ENCODE data around the gene ABCA2. TPM values are rescaled to one million over a fixed set of nuclear protein-coding genes. Genes with fewer than 3 reads are reported as not detected.

The ABCA2 gene
- total and polyA plus RNA-seq, 2 donors = 11.1 to 30.8 TPM

- no peak for DNase-seq (ENCODE audit: extremely low spot score)
- Histone ChIP-seq H3K4me1 (ENCODE audit: insufficient read depth) (no peaks in the 10 kb centered on the region), H3K27ac (ENCODE audit: low read depth) (no peak overlapping the region), H3K36me3 (ENCODE audit: insufficient read depth) (peaks cover 2% of the 10 kb centered on the region), H3K4me3 (ENCODE audit: low read depth, low read length) (no peak overlapping the region)
- WGBS = 96% methylated on average over 21 of the region's 21 CpGs
Measured at GRCh38 chr9:137015976-137016375, 12.1 kb downstream of the ABCA2 start.

DNA sequence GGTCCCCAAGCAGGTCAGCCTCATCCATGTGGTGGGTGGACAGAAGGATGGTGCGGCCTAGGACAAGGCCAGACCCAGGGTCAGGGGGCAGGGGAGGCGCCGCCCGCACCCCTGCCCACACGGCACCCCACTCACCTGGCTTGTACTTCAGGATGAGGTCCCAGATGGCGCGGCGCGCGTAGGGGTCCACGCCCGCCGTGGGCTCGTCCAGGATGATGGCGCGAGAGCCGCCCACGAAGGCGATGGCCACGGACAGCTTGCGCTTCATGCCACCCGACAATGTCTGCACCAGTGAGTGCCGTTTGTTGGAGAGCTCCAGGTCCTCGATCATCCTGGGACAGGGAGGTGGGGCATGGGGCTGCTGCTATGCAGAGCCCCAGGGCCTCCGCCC is 12.5 kb downstream of the ABCA2 start:
- Histone ChIP-seq H3K4me1 (ENCODE audit: insufficient read depth) (no peaks in the 10 kb centered on the region), H3K27ac (ENCODE audit: low read depth) (no peak overlapping the region), H3K4me3 (ENCODE audit: low read depth, low read length) (no peak overlapping the region), H3K36me3 (ENCODE audit: insufficient read depth) (peaks cover 2% of the 10 kb centered on the region)
- WGBS = 96% methylated on average over 25 of the region's 25 CpGs
- no peak for DNase-seq (ENCODE audit: extremely low spot score)

GRCh38 chr9:137014776-137015539 is 13.1 kb downstream of the ABCA2 start:
- Histone ChIP-seq H3K4me1 (ENCODE audit: insufficient read depth) (no peaks in the 10 kb centered on the region), H3K27ac (ENCODE audit: low read depth) (no peak overlapping the region), H3K4me3 (ENCODE audit: low read depth, low read length) (no peak overlapping the region), H3K36me3 (ENCODE audit: insufficient read depth) (peaks cover 2% of the 10 kb centered on the region)
- WGBS = 95% methylated on average over 36 of the region's 36 CpGs
- no peak for DNase-seq (ENCODE audit: extremely low spot score)

DNA sequence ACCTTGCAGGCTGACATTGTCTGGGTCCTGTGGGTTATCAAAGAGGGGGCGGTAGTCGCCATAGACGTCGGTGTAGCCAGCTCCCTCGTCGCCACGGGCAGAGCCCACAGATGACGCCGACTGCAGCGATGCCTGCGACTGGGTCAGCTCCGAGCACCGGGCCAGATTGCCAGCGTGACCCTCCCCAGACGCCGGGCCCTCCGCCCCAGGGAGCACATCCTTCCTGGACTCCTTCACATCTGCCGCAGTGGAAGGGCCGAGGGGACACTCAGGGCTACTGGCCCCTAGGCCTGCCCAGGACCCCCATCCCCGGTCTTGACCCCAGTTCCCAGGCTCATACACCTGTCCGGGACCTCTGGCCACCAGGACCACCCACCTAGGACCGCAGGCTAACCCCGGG is 13.9 kb downstream of the ABCA2 start:
- H3K27ac ChIP-seq (ENCODE audit: low read depth) = no peak overlapping the region

GRCh38 chr9:137013571-137013940 is 14.5 kb downstream of the ABCA2 start:
- H3K36me3 ChIP-seq (ENCODE audit: insufficient read depth) = peaks cover 2% of the 10 kb centered on the region
- no peak overlapping the region for H3K27ac ChIP-seq (ENCODE audit: low read depth)
- H3K4me3 ChIP-seq (ENCODE audit: low read depth, low read length) = no peak overlapping the region
- WGBS = 95% methylated on average over 20 of the region's 20 CpGs
- DNase-seq (ENCODE audit: extremely low spot score) = no peak
- no peaks in the 10 kb centered on the region for H3K4me1 ChIP-seq (ENCODE audit: insufficient read depth)

More for the DNA sequence above, 13.9 kb downstream of the ABCA2 start:
- no peaks in the 10 kb centered on the region for H3K4me1 ChIP-seq (ENCODE audit: insufficient read depth)
- DNase-seq (ENCODE audit: extremely low spot score) = no peak
- H3K36me3 ChIP-seq (ENCODE audit: insufficient read depth) = peaks cover 2% of the 10 kb centered on the region
- 95% methylated on average over 23 of the region's 23 CpGs for WGBS
- H3K4me3 ChIP-seq (ENCODE audit: low read depth, low read length) = no peak overlapping the region

GRCh38 chr9:137012694-137013570 is 15.1 kb downstream of the ABCA2 start:
- DNase-seq (ENCODE audit: extremely low spot score) = no peak
- H3K4me1 ChIP-seq (ENCODE audit: insufficient read depth) = no peaks in the 10 kb centered on the region
- no peak overlapping the region for H3K27ac ChIP-seq (ENCODE audit: low read depth)
- peaks cover 2% of the 10 kb centered on the region for H3K36me3 ChIP-seq (ENCODE audit: insufficient read depth)
- H3K4me3 ChIP-seq (ENCODE audit: low read depth, low read length) = no peak overlapping the region
- 82% methylated on average over 67 of the region's 67 CpGs for WGBS

DNA sequence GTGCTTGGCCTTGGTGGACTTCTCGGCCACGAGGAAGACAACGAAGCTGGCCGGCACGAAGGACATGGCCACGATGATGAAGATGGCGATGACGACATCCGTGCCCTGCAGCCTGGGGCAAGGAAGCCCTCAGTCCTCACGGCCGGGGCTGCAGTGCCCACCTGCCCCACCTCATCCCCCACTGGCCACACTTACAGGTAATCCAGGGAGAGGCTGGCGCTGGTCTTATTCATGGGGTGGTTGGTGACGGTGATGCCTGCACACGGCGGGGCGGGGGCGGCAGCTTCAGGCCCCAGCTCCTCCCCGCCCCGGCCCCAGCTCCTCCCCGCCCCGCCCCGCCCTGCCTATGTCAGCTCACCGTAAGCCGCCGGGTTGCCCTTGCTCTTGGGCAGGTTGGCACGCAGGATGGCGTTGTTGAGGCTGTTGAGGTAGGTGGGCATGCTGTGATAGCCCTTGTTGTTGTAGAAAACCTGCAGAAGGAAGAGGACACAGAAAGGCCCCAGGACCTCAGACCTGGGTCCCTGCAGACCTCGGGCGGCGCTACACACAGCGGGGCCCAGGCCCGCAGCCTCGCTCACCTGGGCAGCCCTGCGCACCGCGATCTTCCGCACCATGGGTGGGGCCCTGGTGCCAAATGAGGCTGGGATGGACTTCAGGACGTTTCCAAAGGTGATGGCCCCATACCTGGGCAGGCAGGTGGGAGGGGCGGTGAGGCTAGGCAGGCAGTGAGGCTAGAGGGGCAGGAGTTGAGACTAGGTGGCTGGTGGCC is 15.9 kb downstream of the ABCA2 start:
- Histone ChIP-seq H3K36me3 (ENCODE audit: insufficient read depth) (peaks cover 2% of the 10 kb centered on the region), H3K4me3 (ENCODE audit: low read depth, low read length) (no peak overlapping the region), H3K27ac (ENCODE audit: low read depth) (no peak overlapping the region), H3K4me1 (ENCODE audit: insufficient read depth) (no peaks in the 10 kb centered on the region)
- DNase-seq (ENCODE audit: extremely low spot score) = no peak
- 92% methylated on average over 39 of the region's 39 CpGs for WGBS

GRCh38 chr9:137011156-137011555 is 16.9 kb downstream of the ABCA2 start:
- no peak overlapping the region for H3K4me3 ChIP-seq (ENCODE audit: low read depth, low read length)
- WGBS = 96% methylated on average over 24 of the region's 24 CpGs
- H3K36me3 ChIP-seq (ENCODE audit: insufficient read depth) = peaks cover 2% of the 10 kb centered on the region
- no peaks in the 10 kb centered on the region for H3K4me1 ChIP-seq (ENCODE audit: insufficient read depth)
- H3K27ac ChIP-seq (ENCODE audit: low read depth) = no peak overlapping the region
- DNase-seq (ENCODE audit: extremely low spot score) = no peak

DNA sequence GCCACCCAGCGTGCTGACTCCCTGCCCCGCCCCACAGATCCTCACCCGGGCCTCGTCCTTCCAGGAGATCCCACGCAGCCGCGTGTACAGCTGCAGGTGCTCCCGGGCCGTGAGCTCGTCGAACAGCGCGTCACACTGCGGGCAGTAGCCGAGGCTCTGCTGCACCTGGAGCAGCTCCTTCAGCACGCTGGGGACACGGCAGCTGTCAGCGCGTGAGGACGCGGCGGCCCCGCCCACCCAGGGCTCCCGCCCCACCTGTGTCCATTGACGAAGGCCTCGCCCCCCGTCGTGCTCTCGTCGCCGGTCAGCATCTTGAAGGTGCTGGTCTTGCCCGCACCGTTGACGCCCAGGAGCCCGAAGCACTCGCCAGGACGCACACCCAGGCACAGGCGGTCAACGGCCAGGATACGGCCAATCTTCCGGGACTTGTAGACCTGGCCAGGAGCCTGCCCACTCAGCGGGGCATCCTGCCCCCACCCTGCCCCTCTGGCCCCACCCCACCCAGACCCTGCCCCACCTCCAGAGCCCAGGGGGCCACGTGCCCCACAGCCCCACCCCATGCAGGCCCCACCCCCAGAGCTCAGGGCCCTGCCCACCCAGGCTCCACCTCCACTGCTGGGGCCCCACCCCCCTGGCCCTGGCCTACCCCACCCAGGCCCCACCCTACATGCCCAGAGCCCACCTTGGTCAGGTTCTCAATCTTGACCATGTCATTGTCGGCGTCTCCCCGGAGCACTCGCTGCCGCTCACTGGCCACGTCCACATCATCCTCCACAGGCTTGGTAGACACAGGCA is 17.9 kb downstream of the ABCA2 start:
- H3K27ac ChIP-seq (ENCODE audit: low read depth) = no peak overlapping the region
- DNase-seq (ENCODE audit: extremely low spot score) = no peak
- WGBS = 96% methylated on average over 49 of the region's 49 CpGs
- H3K4me1 ChIP-seq (ENCODE audit: insufficient read depth) = no peaks in the 10 kb centered on the region
- peaks cover 2% of the 10 kb centered on the region for H3K36me3 ChIP-seq (ENCODE audit: insufficient read depth)
- no peak overlapping the region for H3K4me3 ChIP-seq (ENCODE audit: low read depth, low read length)

DNA sequence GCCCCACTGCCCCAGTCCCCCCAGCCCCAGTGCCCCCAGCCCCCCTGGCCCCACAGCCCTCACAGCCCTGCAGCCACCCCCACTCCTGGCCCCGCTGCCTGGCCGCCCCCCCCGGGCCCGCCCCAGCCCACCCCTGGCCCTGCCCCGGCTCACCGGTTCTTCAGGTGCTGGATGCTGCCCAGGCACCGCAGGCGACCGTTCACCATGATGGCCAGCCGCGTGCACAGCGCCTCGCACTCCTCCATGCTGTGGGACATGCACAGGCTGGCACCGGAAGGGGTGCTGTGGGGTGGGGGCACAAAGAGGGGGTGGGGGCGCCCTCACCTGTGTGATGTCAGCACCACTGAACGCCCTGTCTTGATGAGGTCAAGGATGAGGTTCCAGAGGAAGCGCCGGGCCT is 18.8 kb downstream of the ABCA2 start:
- Histone ChIP-seq H3K27ac (ENCODE audit: low read depth) (no peak overlapping the region), H3K4me3 (ENCODE audit: low read depth, low read length) (no peak overlapping the region), H3K4me1 (ENCODE audit: insufficient read depth) (no peaks in the 10 kb centered on the region), H3K36me3 (ENCODE audit: insufficient read depth) (no peaks in the 10 kb centered on the region)
- 92% methylated on average over 18 of the region's 18 CpGs for WGBS
- DNase-seq (ENCODE audit: extremely low spot score) = no peak

DNA sequence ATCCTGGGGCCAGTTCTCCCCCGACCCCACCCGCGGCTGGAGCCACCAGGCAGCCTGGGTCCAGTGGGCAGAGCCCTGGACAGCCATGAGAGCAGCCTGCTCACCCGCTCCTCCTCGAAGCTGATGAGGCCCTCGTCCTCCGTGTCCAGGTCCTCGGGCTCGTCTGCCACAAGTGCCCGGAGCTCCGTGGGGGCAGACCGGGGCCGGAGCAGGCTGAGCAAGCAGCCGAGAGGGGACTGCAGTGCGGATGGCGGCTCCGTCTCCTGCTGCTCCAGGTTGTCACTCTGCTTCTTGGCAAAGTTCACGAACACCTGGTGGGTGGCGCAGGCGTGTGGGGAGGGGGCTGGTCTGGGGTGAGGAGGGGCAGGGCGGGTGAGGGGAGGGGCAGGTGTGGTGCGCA is 19.7 kb downstream of the ABCA2 start:
- H3K27ac ChIP-seq (ENCODE audit: low read depth) = no peak overlapping the region
- no peak overlapping the region for H3K4me3 ChIP-seq (ENCODE audit: low read depth, low read length)
- H3K36me3 ChIP-seq (ENCODE audit: insufficient read depth) = no peaks in the 10 kb centered on the region
- no peaks in the 10 kb centered on the region for H3K4me1 ChIP-seq (ENCODE audit: insufficient read depth)
- DNase-seq (ENCODE audit: extremely low spot score) = no peak
- 83% methylated on average over 22 of the region's 22 CpGs for WGBS

DNA sequence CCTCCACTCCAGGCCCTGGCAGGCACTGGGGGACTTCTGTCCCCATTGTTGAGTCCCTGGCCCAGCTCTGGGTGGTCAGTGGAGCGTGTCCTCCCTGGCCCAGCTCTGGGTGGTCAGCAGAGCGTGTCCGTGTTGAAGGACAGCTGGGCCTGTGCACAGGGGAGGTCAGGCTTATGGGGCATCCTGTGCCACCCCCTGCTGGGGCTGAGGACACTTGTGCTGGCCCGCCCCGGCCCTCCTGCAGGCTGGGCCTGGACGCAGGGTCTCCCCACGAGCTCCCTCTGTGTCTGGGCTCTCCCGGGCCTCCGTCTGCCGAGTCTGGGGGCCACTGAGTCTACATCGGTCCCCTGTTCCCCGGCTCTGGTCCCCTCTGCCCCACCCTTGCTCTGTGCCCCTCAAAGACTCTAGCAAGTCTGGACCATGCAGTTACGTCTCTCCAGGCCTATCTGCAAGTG is 20.2 kb downstream of the ABCA2 start:
- DNase-seq (ENCODE audit: extremely low spot score) = no peak
- Histone ChIP-seq H3K4me3 (ENCODE audit: low read depth, low read length) (no peak overlapping the region), H3K4me1 (ENCODE audit: insufficient read depth) (no peaks in the 10 kb centered on the region), H3K27ac (ENCODE audit: low read depth) (no peak overlapping the region), H3K36me3 (ENCODE audit: insufficient read depth) (no peaks in the 10 kb centered on the region)
- 91% methylated on average over 13 of the region's 13 CpGs for WGBS

Measured in urinary bladder (tissue), 4 donors.